K562 (cell line): ENCODE data around the gene NBEAL2. TPM values are rescaled to one million over a fixed set of nuclear protein-coding genes. Genes with fewer than 3 reads are reported as not detected.

ENCODE experiments used
- BRD9 ChIP-seq: fragments of 450-650 bp; IDR thresholded peaks from 2 replicates; pipeline ENCODE4 v1.6.1; 2018; ENCODE audit warnings: low read depth; ENCODE audit not compliant: partially characterized antibody
- COPS2 ChIP-seq: fragments of 450-650 bp; conservative IDR thresholded peaks from 2 replicates; pipeline ENCODE4 v1.6.1; 2016; ENCODE audit warnings: mild to moderate bottlenecking, moderate library complexity
- EZH2 ChIP-seq: IDR thresholded peaks from 2 replicates; pipeline ENCODE4 v1.6.1; 2012; ENCODE audit warnings: low read depth, mild to moderate bottlenecking, inconsistent platforms, low read length, borderline replicate concordance
- GATAD2A ChIP-seq: fragments of 450-650 bp; IDR thresholded peaks from 2 replicates; pipeline ENCODE4 v1.6.1; 2017
- HDAC2 ChIP-seq: fragments of 450-650 bp; IDR thresholded peaks from 2 replicates; pipeline ENCODE4 v1.6.1; 2016; ENCODE audit warnings: mild to moderate bottlenecking
- HDGF ChIP-seq: fragments of 450-650 bp; IDR thresholded peaks from 2 replicates; pipeline ENCODE4 v1.6.1; 2016
- HOXB6 ChIP-seq: fragments of 250-450 bp; sonication (Bioruptor Pico); IDR thresholded peaks from 2 replicates; pipeline ENCODE4 v1.5.1; 2022; ENCODE audit warnings: mild to moderate bottlenecking, borderline replicate concordance
- SMAD2 ChIP-seq: fragments of 150-350 bp; IDR thresholded peaks from 2 replicates; pipeline ENCODE4 v1.6.1; 2014; ENCODE audit warnings: low read depth, mild to moderate bottlenecking, low read length
- SP2 ChIP-seq: IDR thresholded peaks from 2 replicates; pipeline ENCODE4 v1.6.1; 2011; ENCODE audit warnings: mild to moderate bottlenecking, low read depth, low read length, moderate library complexity; ENCODE audit not compliant: poor library complexity, severe bottlenecking; ENCODE audit errors: extremely low read depth
- SREBF2 ChIP-seq: sonication (generic); formaldehyde crosslinking; IDR thresholded peaks from 2 replicates; pipeline ENCODE4 v1.4.0; 2020; ENCODE audit warnings: mild to moderate bottlenecking, missing genetic modification reagents
- TAL1 ChIP-seq: fragments of 450-650 bp; IDR thresholded peaks from 2 replicates; pipeline ENCODE4 v1.6.1; 2016; ENCODE audit warnings: mild to moderate bottlenecking
- ZBTB17 ChIP-seq: fragments of 450-650 bp; formaldehyde crosslinking; IDR thresholded peaks from 2 replicates; pipeline ENCODE4 v1.4.0; 2020; ENCODE audit warnings: mild to moderate bottlenecking
- ZC3H4 ChIP-seq: sonication (generic); formaldehyde crosslinking; IDR thresholded peaks from 2 replicates; pipeline ENCODE4 v1.9.0; 2021; ENCODE audit warnings: missing genetic modification reagents, borderline replicate concordance
- ZNF384 ChIP-seq: IDR thresholded peaks from 2 replicates; pipeline ENCODE4 v1.6.1; 2012; ENCODE audit warnings: low read depth, low read length, improper control_type of control experiment
- ZNF583 ChIP-seq: fragments of 250-450 bp; sonication (Bioruptor Pico); IDR thresholded peaks from 2 replicates; pipeline ENCODE4 v1.4.0; 2020
- ZNF589 ChIP-seq: fragments of 200-800 bp; sonication (Bioruptor generic); IDR thresholded peaks from 2 replicates; pipeline ENCODE4 v1.6.1; 2016; ENCODE audit warnings: low read depth, missing genetic modification characterization, missing compliant biosample characterization
- polyA plus RNA-seq, 8 experiments: library from polyadenylated mRNA; depleted of rRNA in 4 of 8; stranded (reverse) in 5 of 8; unstranded in 3 of 8; fragments of >200 nt; fragmentation: Nextera tagmentation in 2 of 8; fragmentation: Illumina TruSeq in 1 of 8; extraction: Ambion mirVana in 2 of 8; extraction: Trizol in 1 of 8; gene quantifications; 2 replicates each; pipeline versions ENCODE4 v1.2.1 to v1.2.3, GENCODE V29; 2011 to 2014; ENCODE audit warnings: inconsistent platforms in 1 of 8, missing spikeins in 1 of 8
- total RNA-seq, 7 experiments: library from RNA; depleted of rRNA in 6 of 7; stranded (reverse); fragments of >200 nt in 6 of 7; fragmentation: Illumina TruSeq in 2 of 7; extraction: Trizol in 2 of 7; gene quantifications; 2 replicates each; pipeline versions ENCODE4 v1.2.1 to v1.2.3, GENCODE V29; 2011 to 2021; ENCODE audit warnings: low replicate concordance in 1 of 7
- TF ChIP-seq, protein P1 (sequence below): fragments of 200-600 bp; sonication (generic); IDR thresholded peaks from one replicate; pipeline ENCODE4 v1.6.1; 2012; ENCODE audit warnings: mild to moderate bottlenecking, low read depth, low read length, inconsistent platforms
- TF ChIP-seq, protein P2 (sequence below): sonication (generic); formaldehyde crosslinking; IDR thresholded peaks from 2 replicates; pipeline ENCODE4 v1.8.0; 2022; ENCODE audit warnings: mild to moderate bottlenecking, missing genetic modification reagents
- TF ChIP-seq, protein P3 (sequence below): fragments of 450-650 bp; formaldehyde crosslinking; IDR thresholded peaks from 2 replicates; pipeline ENCODE4 v1.4.0; 2020; ENCODE audit warnings: mild to moderate bottlenecking, moderate library complexity

Gene NBEAL2
- total and polyA plus RNA-seq, 9 of the 15 experiments (the other 6 are each of a cell fraction or from before 2014, with no cell fraction given): 0.06 to 114 (median 29.6) TPM

DNA sequence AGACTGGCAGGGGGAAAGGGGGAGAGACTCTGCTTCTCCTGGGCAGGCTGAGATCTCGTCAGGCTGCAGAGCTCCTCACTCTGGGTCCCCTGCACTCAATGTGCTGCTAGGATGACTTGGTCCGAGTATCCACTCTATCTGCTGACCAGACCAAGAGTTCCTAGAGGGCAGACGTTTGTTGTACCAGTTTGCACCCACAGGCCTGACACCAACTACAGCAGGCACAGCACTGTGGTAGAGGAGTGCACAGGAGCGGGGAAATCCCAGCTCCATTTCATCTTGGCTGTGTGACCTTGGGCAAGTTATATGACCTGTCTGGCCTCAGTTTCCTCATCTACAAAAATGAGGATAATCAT, 31.9 kb upstream of the NBEAL2 start (continued):
- TF ChIP-seq, protein P1, sequence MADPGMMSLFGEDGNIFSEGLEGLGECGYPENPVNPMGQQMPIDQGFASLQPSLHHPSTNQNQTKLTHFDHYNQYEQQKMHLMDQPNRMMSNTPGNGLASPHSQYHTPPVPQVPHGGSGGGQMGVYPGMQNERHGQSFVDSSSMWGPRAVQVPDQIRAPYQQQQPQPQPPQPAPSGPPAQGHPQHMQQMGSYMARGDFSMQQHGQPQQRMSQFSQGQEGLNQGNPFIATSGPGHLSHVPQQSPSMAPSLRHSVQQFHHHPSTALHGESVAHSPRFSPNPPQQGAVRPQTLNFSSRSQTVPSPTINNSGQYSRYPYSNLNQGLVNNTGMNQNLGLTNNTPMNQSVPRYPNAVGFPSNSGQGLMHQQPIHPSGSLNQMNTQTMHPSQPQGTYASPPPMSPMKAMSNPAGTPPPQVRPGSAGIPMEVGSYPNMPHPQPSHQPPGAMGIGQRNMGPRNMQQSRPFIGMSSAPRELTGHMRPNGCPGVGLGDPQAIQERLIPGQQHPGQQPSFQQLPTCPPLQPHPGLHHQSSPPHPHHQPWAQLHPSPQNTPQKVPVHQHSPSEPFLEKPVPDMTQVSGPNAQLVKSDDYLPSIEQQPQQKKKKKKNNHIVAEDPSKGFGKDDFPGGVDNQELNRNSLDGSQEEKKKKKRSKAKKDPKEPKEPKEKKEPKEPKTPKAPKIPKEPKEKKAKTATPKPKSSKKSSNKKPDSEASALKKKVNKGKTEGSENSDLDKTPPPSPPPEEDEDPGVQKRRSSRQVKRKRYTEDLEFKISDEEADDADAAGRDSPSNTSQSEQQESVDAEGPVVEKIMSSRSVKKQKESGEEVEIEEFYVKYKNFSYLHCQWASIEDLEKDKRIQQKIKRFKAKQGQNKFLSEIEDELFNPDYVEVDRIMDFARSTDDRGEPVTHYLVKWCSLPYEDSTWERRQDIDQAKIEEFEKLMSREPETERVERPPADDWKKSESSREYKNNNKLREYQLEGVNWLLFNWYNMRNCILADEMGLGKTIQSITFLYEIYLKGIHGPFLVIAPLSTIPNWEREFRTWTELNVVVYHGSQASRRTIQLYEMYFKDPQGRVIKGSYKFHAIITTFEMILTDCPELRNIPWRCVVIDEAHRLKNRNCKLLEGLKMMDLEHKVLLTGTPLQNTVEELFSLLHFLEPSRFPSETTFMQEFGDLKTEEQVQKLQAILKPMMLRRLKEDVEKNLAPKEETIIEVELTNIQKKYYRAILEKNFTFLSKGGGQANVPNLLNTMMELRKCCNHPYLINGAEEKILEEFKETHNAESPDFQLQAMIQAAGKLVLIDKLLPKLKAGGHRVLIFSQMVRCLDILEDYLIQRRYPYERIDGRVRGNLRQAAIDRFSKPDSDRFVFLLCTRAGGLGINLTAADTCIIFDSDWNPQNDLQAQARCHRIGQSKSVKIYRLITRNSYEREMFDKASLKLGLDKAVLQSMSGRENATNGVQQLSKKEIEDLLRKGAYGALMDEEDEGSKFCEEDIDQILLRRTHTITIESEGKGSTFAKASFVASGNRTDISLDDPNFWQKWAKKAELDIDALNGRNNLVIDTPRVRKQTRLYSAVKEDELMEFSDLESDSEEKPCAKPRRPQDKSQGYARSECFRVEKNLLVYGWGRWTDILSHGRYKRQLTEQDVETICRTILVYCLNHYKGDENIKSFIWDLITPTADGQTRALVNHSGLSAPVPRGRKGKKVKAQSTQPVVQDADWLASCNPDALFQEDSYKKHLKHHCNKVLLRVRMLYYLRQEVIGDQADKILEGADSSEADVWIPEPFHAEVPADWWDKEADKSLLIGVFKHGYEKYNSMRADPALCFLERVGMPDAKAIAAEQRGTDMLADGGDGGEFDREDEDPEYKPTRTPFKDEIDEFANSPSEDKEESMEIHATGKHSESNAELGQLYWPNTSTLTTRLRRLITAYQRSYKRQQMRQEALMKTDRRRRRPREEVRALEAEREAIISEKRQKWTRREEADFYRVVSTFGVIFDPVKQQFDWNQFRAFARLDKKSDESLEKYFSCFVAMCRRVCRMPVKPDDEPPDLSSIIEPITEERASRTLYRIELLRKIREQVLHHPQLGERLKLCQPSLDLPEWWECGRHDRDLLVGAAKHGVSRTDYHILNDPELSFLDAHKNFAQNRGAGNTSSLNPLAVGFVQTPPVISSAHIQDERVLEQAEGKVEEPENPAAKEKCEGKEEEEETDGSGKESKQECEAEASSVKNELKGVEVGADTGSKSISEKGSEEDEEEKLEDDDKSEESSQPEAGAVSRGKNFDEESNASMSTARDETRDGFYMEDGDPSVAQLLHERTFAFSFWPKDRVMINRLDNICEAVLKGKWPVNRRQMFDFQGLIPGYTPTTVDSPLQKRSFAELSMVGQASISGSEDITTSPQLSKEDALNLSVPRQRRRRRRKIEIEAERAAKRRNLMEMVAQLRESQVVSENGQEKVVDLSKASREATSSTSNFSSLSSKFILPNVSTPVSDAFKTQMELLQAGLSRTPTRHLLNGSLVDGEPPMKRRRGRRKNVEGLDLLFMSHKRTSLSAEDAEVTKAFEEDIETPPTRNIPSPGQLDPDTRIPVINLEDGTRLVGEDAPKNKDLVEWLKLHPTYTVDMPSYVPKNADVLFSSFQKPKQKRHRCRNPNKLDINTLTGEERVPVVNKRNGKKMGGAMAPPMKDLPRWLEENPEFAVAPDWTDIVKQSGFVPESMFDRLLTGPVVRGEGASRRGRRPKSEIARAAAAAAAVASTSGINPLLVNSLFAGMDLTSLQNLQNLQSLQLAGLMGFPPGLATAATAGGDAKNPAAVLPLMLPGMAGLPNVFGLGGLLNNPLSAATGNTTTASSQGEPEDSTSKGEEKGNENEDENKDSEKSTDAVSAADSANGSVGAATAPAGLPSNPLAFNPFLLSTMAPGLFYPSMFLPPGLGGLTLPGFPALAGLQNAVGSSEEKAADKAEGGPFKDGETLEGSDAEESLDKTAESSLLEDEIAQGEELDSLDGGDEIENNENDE: no peak
- TF ChIP-seq HDGF (no peak), SREBF2 (no peak), ZC3H4 (no peak), GATAD2A (no peak; the same call in 1 of the 2 replicates), HDAC2 (no peak), SP2 (no peak), BRD9 (no peak), COPS2 (no peak), HOXB6 (CRISPR knock-in tag) (no peak), ZNF583 (no peak), TAL1 (no peak), EZH2 (no peak), ZNF384 (no peak), SMAD2 (no peak), ZNF589 (no peak), ZBTB17 (CRISPR knock-in tag) (no peak)
- TF ChIP-seq, protein P2, sequence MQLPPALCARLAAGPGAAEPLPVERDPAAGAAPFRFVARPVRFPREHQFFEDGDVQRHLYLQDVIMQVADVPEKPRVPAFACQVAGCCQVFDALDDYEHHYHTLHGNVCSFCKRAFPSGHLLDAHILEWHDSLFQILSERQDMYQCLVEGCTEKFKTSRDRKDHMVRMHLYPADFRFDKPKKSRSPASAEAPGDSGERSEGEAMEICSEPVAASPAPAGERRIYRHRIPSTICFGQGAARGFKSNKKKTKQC (CRISPR knock-in tag): no peak
- TF ChIP-seq, protein P3, sequence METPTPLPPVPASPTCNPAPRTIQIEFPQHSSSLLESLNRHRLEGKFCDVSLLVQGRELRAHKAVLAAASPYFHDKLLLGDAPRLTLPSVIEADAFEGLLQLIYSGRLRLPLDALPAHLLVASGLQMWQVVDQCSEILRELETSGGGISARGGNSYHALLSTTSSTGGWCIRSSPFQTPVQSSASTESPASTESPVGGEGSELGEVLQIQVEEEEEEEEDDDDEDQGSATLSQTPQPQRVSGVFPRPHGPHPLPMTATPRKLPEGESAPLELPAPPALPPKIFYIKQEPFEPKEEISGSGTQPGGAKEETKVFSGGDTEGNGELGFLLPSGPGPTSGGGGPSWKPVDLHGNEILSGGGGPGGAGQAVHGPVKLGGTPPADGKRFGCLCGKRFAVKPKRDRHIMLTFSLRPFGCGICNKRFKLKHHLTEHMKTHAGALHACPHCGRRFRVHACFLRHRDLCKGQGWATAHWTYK (CRISPR knock-in tag): 0 out of 2 replicates have a peak, but pooled peaks have one; percentile 13
